ENCODE results near the gene GRK1.

DNA sequence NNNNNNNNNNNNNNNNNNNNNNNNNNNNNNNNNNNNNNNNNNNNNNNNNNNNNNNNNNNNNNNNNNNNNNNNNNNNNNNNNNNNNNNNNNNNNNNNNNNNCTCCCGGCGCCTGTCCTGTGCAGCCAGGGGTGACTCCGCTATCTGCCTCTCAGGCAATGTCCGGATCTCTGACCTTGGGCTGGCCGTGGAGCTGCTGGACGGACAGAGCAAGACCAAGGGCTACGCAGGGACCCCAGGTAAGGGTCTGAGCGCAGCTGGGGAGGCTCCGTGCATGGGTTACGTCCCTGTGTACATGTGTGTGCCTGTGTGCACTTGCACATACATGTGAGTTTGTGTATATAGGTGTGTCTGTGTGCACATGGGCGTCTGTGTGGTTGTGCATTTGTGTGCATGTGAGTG is 55.9 kb downstream of the GRK1 start:
- no peak for TF ChIP-seq EZH2 (IDR thresholded peaks at IDR 0.05)
- no peak for TF ChIP-seq POLR2AphosphoS5 (IDR thresholded peaks at IDR 0.05; ENCODE audit: borderline replicate concordance, low read depth, low read length)

Measured in SK-N-MC (cell line).